IMR-90 (cell line): ENCODE measurements around the gene RAB11FIP4. TPM values are rescaled to one million over a fixed set of nuclear protein-coding genes. Genes with fewer than 3 reads are reported as not detected.

ENCODE experiments used
- ATAC-seq: fragments of 200-7000 bp; cut with Tn5 transposase; 2 replicates; pipeline ENCODE4 v1.9.1; 2020; ENCODE audit warnings: low read depth, mild to moderate bottlenecking, moderate library complexity
- BruUV-seq: library from RNA; stranded (reverse); fragments of 400-500 nt; replicated peaks from 2 replicates; lab custom pipeline; 2021; lab: Mats Ljungman, UMichigan
- CTCF ChIA-PET: fragments of 300-600 bp; formaldehyde crosslinking; extraction: SDS; loops from one replicate; lab custom pipeline; 2021; ENCODE audit warnings: antibody characterized with exemption; lab: Yijun Ruan, JAX
- POLR2A ChIA-PET: fragments of 300-600 bp; sonication (Branson Sonifier 250); formaldehyde crosslinking; loops from one replicate; lab custom pipeline; 2022; ENCODE audit warnings: antibody characterized with exemption; ENCODE audit not compliant: unreplicated experiment; lab: Charles Lee
- DNase-seq: peaks from one replicate; pipeline ENCODE4 v3.0.0; 2013
- H2AFZ ChIP-seq: replicated peaks from 2 replicates; pipeline ENCODE3; 2013; ENCODE audit warnings: low read length, mild to moderate bottlenecking; ENCODE audit not compliant: poor library complexity
- H2AK5ac ChIP-seq: 2 replicates; pipeline ENCODE4 v1.6.1; 2013; ENCODE audit warnings: low read depth, low read length, inconsistent platforms
- H2AK9ac ChIP-seq: replicated peaks from 2 replicates; pipeline ENCODE3; 2013; ENCODE audit warnings: mild to moderate bottlenecking, low read depth, low read length, moderate library complexity; ENCODE audit not compliant: poor library complexity
- H2BK120ac ChIP-seq: 2 replicates; pipeline ENCODE4 v1.6.1; 2013; ENCODE audit warnings: low read depth, low read length, inconsistent platforms
- H2BK15ac ChIP-seq: 3 replicates; pipeline ENCODE4 v1.6.1; 2013; ENCODE audit warnings: low read depth, low read length, inconsistent platforms
- H2BK20ac ChIP-seq: 2 replicates; pipeline ENCODE4 v1.6.1; 2013; ENCODE audit warnings: low read depth, mild to moderate bottlenecking, inconsistent platforms, low read length, moderate library complexity
- H2BK5ac ChIP-seq: 2 replicates; pipeline ENCODE4 v1.6.1; 2013; ENCODE audit warnings: mild to moderate bottlenecking, low read depth, low read length, inconsistent platforms; ENCODE audit not compliant: poor library complexity, severe bottlenecking
- H3K14ac ChIP-seq: replicated peaks from 2 replicates; pipeline ENCODE4 v1.6.1; 2013; ENCODE audit warnings: low read depth, low read length, inconsistent platforms
- H3K18ac ChIP-seq: 2 replicates; pipeline ENCODE4 v1.6.1; 2013; ENCODE audit warnings: low read depth, low read length, control low read depth
- H3K23ac ChIP-seq: 2 replicates; pipeline ENCODE4 v1.6.1; 2013; ENCODE audit warnings: low read depth, low read length, inconsistent platforms
- H3K27ac ChIP-seq: 2 replicates; pipeline ENCODE4 v1.5.1; 2013; ENCODE audit warnings: mild to moderate bottlenecking, control low read depth, low read length; ENCODE audit not compliant: insufficient read depth
- H3K27me3 ChIP-seq: 2 replicates; pipeline ENCODE4 v1.6.1; 2013; ENCODE audit warnings: low read length; ENCODE audit not compliant: control insufficient read depth, insufficient read depth
- H3K36me3 ChIP-seq: 2 replicates; pipeline ENCODE4 v1.6.1; 2013; ENCODE audit warnings: low read length, mixed read lengths; ENCODE audit not compliant: control insufficient read depth, insufficient read depth
- H3K4ac ChIP-seq: 2 replicates; pipeline ENCODE4 v1.6.1; 2013; ENCODE audit warnings: low read depth, low read length, inconsistent platforms
- H3K4me1 ChIP-seq: 2 replicates; pipeline ENCODE4 v1.6.1; 2013; ENCODE audit warnings: low read length, mixed read lengths; ENCODE audit not compliant: control insufficient read depth, insufficient read depth
- H3K4me2 ChIP-seq: 2 replicates; pipeline ENCODE4 v1.6.1; 2013; ENCODE audit warnings: low read depth, mild to moderate bottlenecking, control low read depth, low read length, moderate library complexity
- H3K4me3 ChIP-seq: 2 replicates; pipeline ENCODE4 v1.5.1; 2013; ENCODE audit warnings: low read depth, mild to moderate bottlenecking, control low read depth, low read length, moderate library complexity; ENCODE audit not compliant: insufficient read depth
- H3K56ac ChIP-seq: 2 replicates; pipeline ENCODE4 v1.6.1; 2013; ENCODE audit warnings: low read length, inconsistent platforms; ENCODE audit not compliant: insufficient read depth; ENCODE audit errors: extremely low read depth
- H3K79me1 ChIP-seq, 2 experiments: 2 replicates each; pipeline ENCODE4 v1.6.1; 2013; ENCODE audit warnings: low read length in 2 of 2, inconsistent platforms in 1 of 2, low read depth in 1 of 2
- H3K9ac ChIP-seq: 2 replicates; pipeline ENCODE4 v1.6.1; 2013; ENCODE audit warnings: low read depth, low read length, control low read depth
- H3K9me1 ChIP-seq: 2 replicates; pipeline ENCODE4 v1.6.1; 2013; ENCODE audit warnings: low read length, inconsistent platforms; ENCODE audit not compliant: insufficient read depth
- H3K9me3 ChIP-seq: 2 replicates; pipeline ENCODE4 v1.6.1; 2013; ENCODE audit warnings: low read length; ENCODE audit not compliant: control insufficient read depth, insufficient read depth
- H4K20me1 ChIP-seq: 2 replicates; pipeline ENCODE4 v1.6.1; 2013; ENCODE audit warnings: low read length, inconsistent platforms; ENCODE audit not compliant: insufficient read depth
- H4K5ac ChIP-seq: 2 replicates; pipeline ENCODE4 v1.6.1; 2013; ENCODE audit warnings: mild to moderate bottlenecking, low read depth, low read length, control low read depth
- H4K8ac ChIP-seq, 2 experiments: 2 replicates each; pipeline ENCODE4 v1.6.1; 2013; ENCODE audit warnings: low read depth in 2 of 2, low read length in 2 of 2, control low read depth in 1 of 2, inconsistent platforms in 1 of 2
- H4K91ac ChIP-seq: 2 replicates; pipeline ENCODE4 v1.6.1; 2013; ENCODE audit warnings: low read depth, low read length, inconsistent platforms; ENCODE audit not compliant: insufficient read depth
- ELK1 ChIP-seq: fragments of 150-350 bp; IDR thresholded peaks from 2 replicates; pipeline ENCODE4 v1.6.1; 2016; ENCODE audit warnings: low read depth, mild to moderate bottlenecking, low read length, moderate library complexity, borderline replicate concordance
- FOS ChIP-seq: fragments of 150-350 bp; IDR thresholded peaks from 2 replicates; pipeline ENCODE4 v1.6.1; 2016; ENCODE audit warnings: low read depth, low read length
- MAFK ChIP-seq: IDR thresholded peaks from 2 replicates; pipeline ENCODE4 v1.6.1; 2012; ENCODE audit warnings: low read depth, low read length, improper control_type of control experiment
- MAZ ChIP-seq: IDR thresholded peaks from 2 replicates; pipeline ENCODE4 v1.6.1; 2012; ENCODE audit warnings: low read depth, mild to moderate bottlenecking, low read length, improper control_type of control experiment, moderate library complexity, borderline replicate concordance
- MXI1 ChIP-seq: IDR thresholded peaks from 2 replicates; pipeline ENCODE4 v1.6.1; 2012; ENCODE audit warnings: low read depth, mild to moderate bottlenecking, low read length, moderate library complexity, borderline replicate concordance
- POLR2A ChIP-seq: IDR thresholded peaks from 2 replicates; pipeline ENCODE4 v1.6.1; 2012; ENCODE audit warnings: mild to moderate bottlenecking, low read depth, low read length
- RCOR1 ChIP-seq: IDR thresholded peaks from 2 replicates; pipeline ENCODE4 v1.6.1; 2012; ENCODE audit warnings: mild to moderate bottlenecking, low read length, improper control_type of control experiment; ENCODE audit not compliant: insufficient replicate concordance
- RFX5 ChIP-seq: IDR thresholded peaks from 2 replicates; pipeline ENCODE4 v1.8.0; 2012; ENCODE audit warnings: low read depth, mild to moderate bottlenecking, low read length, moderate library complexity
- WGBS, 2 experiments: methylation state at CpG; one replicate each; pipeline versions ENCODE4 v1.1.5 to v1.1.7; 2013; ENCODE audit warnings: missing lambda C conversion rate in 2 of 2; ENCODE audit not compliant: insufficient read length in 1 of 2; ENCODE audit errors: extremely low coverage in 2 of 2; 5-methylcytosine and 5-hydroxymethylcytosine counted together
- dilution Hi-C: fragments of 300-500 bp; cut with HindIII; formaldehyde crosslinking; loops from one replicate; pipeline ENCODE4 v1.14.3; 2018; ENCODE audit warnings: low sequenced_read_pairs; ENCODE audit not compliant: unreplicated experiment
- in situ Hi-C: fragments of 300-500 bp; cut with MboI; formaldehyde crosslinking; loops from 3 replicates; pipeline ENCODE4 v1.14.3; 2019; ENCODE audit warnings: low sequenced_read_pairs, inconsistent platforms, mixed read lengths
- intact Hi-C: fragments of 100-400 bp; cut with micrococcal nuclease; formaldehyde crosslinking; loops from 2 replicates; pipeline ENCODE4 v1.10.0; 2022
- polyA plus RNA-seq, 3 experiments: library from polyadenylated mRNA; depleted of rRNA; stranded (reverse); fragments of >200 nt; gene quantifications; 2 replicates each; pipeline ENCODE4 v1.2.3, GENCODE V29; 2012; ENCODE audit warnings: low replicate concordance in 1 of 3
- total RNA-seq: library from RNA; depleted of rRNA; stranded (reverse); fragments of >200 nt; gene quantifications from 2 replicates; pipeline ENCODE4 v1.2.3, GENCODE V29; 2012

The RAB11FIP4 gene
- total and polyA plus RNA-seq, 2 of the 4 experiments (the other 2 are of a cell fraction) = 0.68 to 1.1 TPM

GRCh38 chr17:31414550-31414918 lies 23.1 kb downstream of the RAB11FIP4 start:
- H3K4me1 ChIP-seq = no peaks in the 10 kb centered on the region; the same call in 1 of the 2 replicates
- no peak overlapping the region for H3K56ac ChIP-seq
- H2BK15ac ChIP-seq = no peak overlapping the region
- H3K4me3 ChIP-seq = no peak overlapping the region
- no peak overlapping the region for H3K23ac ChIP-seq
- H3K27me3 ChIP-seq = peaks cover 21% of the 10 kb centered on the region
- no peak overlapping the region for H4K5ac ChIP-seq
- no peak overlapping the region for H3K4ac ChIP-seq
- TF ChIP-seq FOS (no peak), RCOR1 (no peak), POLR2A (no peak), MAZ (no peak), ELK1 (no peak), MAFK (no peak), RFX5 (no peak), MXI1 (no peak)
- no peak overlapping the region for H3K4me2 ChIP-seq
- peaks cover 4% of the 10 kb centered on the region; the same call in 1 of the 2 replicates for H3K9me1 ChIP-seq
- H4K8ac ChIP-seq = no peak overlapping the region
- no peak overlapping the region for H3K9ac ChIP-seq
- H3K14ac ChIP-seq = no peak overlapping the region
- dilution Hi-C loops (no loop called here), intact Hi-C loops (no loop called here), in situ Hi-C loops (no loop called here)
- H2BK120ac ChIP-seq = no peak overlapping the region
- POLR2A ChIA-PET = no interaction called here
- no peak overlapping the region for H3K27ac ChIP-seq
- 51% methylated on average over 3 of the region's 6 CpGs; no CpG with 5 or more reads in 1 of the 2 experiments for WGBS, 2 experiments
- no peak overlapping the region for H3K18ac ChIP-seq
- H3K9me3 ChIP-seq = no peaks in the 10 kb centered on the region
- CTCF ChIA-PET = interaction anchor here (1.0 kb wide), 1 partner anchor 41 kb away, joined by 3 read pairs; no protein-coding TSS in a partner anchor
- H2AK5ac ChIP-seq = no peak overlapping the region
- no peak overlapping the region for H2AK9ac ChIP-seq
- BruUV-seq = no TSS peak
- H4K20me1 ChIP-seq = 0 out of 2 replicates have a peak, but pooled peaks cover 3% of the 10 kb centered on the region
- no peaks in the 10 kb centered on the region for H3K36me3 ChIP-seq
- DNase-seq = no peak
- H4K91ac ChIP-seq = no peak overlapping the region
- no peak overlapping the region for H2BK5ac ChIP-seq
- no peak for ATAC-seq
- H3K79me1 ChIP-seq = no peaks in the 10 kb centered on the region
- no peak overlapping the region for H2BK20ac ChIP-seq
- no peak overlapping the region for H2AFZ ChIP-seq
